Activated T-cell treated with anti-CD3 and anti-CD28 coated beads for 48 hours (primary cell): ENCODE data around the gene CYP3A5.
"Not testable (repeated sequence)": the region's sequence is repeated elsewhere in the genome, so short reads cannot be mapped to it uniquely, and the experiment has no call there.

Source experiments
- DNase-seq: peaks from one replicate; pipeline ENCODE4 v3.0.0-alpha.2; 2020; ENCODE audit warnings: low read depth

CYP3A5 gene

GRCh38 chr7:99679400-99680191, at the start of gene CYP3A5:
Gene CYP3A5, minus strand, starts transcription at chr7:99679996. Its CDS starts 100 bp downstream, at chr7:99679896.
- DNase-seq, result no peak

- DNase-seq, result no peak
These were observed 48.8 kb upstream of the CYP3A5 start for GRCh38 chr7:99728615-99729014.

DNA sequence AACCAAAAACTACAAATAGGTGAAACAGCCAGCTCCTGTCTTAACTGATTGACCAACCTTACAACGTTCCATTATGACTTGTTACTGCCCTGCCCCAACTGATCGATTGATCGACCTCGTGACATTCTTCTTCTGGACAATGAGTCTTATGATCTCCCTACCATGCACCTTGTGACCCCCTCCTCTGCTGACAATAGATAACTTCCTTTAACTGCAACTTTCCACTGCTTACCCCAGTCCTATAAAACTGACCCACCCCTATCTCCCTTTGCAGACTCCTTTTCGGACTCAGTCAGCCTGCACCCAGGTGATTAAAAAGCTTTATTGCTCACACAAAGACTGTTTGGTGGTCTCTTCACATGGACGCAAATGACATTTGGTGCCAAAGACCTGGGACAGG, 43.4 kb upstream of the CYP3A5 start:
- DNase-seq, result not testable (repeated sequence)

DNA sequence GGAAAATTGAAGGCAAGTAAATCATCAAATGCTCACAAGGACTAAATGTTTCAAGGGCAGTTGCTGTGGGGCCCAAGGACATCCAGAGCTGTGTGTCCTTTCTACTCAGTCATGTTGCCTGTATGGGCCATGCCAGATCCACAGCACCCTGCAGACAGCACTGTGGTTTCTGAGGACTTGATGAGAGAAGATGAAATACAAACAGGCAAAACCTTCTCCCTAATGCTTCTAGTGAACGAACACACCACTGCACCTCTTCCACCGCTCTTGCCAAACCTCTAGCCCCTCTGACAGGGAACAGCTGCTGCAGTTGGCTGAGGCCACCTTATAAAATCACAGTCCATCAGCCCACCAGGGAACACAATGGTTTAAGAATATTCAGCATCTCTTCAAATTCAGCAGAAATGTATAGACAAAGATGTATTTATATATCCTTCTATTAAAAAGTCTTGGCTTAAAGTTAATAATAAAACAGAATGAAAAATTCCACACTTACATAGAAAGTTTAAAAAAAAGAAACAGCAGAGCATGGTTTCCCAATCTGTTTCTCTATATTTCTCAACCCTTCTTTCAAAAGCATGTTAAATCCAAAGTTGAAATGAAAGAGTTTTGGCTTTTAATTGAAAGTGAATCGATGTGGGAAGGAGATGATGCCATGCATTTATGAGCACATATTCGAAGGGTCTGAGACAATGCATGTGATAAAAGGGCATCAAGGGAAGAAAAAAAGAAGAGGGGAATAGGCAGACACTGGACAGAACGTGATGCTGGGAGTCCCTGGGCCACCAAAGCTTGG, 41.2 kb upstream of the CYP3A5 start:
- no peak for DNase-seq

DNA sequence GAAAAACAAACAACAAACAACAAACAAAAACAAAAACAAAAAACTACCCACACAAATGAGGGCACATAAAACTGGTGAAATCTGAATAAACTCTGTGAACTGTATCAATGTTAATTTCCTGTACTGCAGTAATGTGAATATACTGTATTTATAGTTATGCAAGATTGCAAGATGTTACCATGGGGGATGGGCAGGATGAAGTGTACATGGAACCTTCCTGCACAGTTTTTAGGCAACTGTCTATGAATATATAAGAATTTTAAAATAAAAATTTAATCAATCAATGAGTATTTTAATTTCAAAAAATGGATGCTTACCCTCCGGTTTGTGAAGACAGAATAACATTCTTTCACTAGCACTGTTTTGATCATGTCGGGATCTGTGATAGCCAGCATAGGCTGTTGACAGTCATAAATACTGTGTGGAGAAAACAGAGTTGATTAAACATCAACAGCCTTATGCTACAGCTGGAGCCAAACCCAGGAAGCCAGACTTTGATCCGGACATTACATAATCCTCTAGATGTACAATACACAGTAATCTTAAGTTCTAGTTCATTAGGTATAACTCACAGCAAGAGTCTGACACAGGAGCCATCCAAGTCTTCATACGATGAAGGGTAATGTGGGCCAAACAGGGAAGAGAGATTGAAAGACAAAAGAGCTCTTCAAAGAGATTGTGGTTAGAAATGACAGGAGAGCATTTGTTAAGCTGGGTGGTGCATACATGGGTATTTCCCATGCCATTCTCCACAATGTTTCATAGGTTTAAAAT, 40.4 kb upstream of the CYP3A5 start:
- DNase-seq, result no peak

DNA sequence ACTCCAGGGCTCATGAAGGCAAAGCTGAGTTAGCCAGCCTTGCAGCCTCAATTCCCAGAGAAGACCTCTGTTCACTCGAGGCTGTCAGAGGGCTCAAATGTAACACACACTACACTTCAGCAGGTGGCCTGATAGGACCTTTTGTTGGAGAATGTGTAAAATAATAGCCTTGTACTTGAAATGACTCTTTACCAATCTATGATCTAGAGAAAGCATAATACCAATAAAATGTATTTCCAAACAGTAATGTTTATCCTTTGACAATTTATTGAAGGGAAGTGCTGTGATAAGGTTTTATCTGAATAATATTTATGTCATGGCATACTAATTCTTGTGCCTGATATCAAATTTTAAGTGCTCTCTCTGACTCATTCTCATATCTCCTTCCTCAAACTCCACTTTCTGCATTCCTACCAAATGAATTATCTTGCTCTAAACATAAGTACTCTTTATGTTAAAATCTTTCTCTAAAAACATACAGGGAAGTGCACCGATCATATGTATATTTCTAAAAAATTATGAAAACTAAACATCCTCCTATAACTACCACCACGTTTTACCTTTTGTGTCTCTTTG, 34.3 kb upstream of the CYP3A5 start:
- no peak for DNase-seq

- no peak for DNase-seq
These were observed 30.2 kb upstream of the CYP3A5 start for GRCh38 chr7:99709838-99710578.

DNA sequence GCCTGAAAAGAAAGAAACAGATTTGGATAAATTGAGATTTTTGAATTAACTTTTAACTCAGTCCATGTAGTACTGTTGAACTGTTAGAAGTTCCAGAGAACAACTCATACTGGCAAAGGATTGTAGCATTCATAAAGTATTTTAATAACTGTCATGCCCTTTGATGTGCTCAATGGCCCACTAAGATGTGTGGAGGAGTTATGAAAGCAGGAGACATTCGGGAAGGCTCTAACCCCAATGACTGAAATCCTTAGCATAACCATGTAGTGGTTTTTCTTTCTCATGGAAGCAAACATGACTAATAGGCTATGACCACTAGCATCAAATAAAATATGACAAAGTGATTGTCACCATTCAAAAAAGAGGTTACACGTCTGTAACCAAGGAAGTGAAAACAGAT, 29.5 kb upstream of the CYP3A5 start:
- DNase-seq, result no peak

DNA sequence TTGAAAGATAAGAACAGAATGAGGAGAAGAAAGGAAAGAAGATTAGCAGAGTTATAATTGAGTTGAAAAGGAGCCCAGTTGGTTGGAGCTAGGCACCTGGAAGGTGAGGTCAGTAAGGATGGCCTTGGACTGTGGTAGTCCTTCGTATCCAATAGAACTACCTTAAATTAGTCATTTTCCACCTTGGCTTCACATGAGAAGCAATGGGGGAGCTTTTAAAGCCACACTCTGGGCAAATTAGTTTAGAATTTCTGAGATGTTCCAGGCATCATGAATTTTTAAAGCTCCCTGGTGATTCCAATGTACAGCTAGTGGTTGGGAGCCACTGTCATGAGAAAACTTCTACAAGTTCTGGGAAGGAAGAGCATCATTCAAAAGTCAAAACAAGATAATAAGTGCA, 27.3 kb upstream of the CYP3A5 start:
- no peak for DNase-seq

DNA sequence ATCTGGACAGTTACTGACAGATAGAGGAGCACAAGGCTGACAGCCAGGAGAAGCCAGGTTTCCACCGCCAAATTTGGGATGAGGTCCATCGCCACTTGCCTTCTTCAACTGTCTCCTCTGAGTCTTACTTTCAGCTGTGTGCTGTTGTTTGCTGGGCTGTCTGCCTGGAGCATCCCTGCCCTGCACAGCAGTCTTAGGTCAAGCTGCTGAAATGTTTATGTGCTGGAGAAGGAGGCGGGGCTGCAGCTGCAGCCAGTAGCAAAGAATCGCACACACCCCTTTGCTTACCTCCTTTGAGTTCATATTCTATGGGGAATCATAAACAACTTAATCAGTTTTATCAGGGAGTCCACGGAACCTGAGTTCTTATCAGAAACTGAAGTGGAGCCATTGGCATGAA, 20.1 kb upstream of the CYP3A5 start:
- DNase-seq, result no peak

GRCh38 chr7:99698867-99699730, 19.3 kb upstream of the CYP3A5 start:
- not testable (repeated sequence) for DNase-seq

- DNase-seq, result no peak
These were observed 15.1 kb upstream of the CYP3A5 start for GRCh38 chr7:99694912-99695304.

GRCh38 chr7:99694201-99694911, 14.6 kb upstream of the CYP3A5 start:
- no peak for DNase-seq

DNA sequence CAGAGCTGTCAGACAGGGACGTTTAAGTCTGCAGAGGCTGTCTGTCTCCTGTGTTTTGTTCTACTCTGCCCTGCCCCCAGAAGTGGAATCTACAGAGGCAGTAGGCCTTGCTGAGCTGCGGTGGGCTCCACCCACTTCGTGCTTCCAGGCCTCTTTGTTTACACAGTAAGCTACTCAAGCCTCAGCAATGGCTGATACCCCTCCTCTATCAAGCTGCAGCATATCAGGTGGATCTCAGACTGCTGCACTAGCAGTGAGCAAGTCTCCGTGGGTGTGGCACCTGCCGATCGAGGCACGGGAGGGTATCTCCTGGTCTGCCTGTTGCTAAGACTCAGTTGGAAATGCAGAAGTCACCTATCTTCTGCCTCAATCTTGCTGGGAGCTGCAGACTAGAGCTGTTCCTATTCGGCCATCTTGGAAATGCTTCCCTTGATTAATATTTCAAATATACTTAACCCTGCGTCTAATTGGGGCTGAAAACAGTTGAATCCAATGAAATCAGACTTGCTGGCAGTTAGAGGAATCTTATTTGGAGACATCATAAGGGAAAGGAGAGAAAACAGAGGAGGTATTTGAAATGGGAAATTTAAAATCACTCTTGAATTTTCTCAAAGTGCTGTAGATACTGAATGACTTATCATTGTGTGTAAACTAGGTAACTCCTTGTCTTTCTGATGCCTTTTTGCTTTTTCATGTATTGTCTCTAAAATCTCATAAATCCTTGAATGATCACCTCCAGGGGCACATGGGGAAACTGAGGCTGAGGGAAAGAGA, 13.8 kb upstream of the CYP3A5 start:
- no peak for DNase-seq

DNA sequence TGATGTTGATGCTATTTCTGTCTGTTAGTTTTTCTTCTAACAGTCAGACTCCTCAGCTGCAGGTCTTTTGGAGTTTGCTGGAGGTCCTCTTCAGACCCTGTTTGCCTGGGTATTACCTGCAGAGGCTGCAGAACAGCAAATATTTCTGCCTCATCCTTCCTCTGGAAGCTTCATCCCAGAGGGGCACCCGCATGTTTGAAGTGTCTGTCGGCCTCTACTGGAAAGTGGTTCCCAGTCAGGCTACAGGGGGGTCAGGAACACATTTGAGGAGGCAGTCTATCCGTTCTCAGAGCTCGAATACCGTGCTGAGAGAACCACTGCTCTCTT, 13.3 kb upstream of the CYP3A5 start:
- DNase-seq, result no peak

DNA sequence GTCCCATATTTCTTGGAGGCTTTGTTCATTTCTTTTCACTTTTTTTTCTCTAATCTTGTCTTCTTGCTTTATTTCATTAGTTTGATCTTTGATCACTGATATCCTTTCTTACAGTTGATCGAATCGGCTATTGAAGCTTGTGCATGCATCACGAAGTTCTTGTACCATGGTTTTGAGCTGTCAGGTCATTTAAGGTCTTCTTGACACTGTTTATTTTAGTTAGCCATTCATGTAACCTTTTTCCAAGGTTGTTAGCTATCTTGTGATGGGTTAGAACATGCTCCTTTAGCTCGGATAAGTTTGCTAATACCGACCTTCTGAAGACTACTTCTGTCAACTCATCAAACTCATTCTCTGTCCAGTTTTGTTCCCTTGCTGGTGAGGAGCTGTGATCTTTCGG, 12.8 kb upstream of the CYP3A5 start:
- not testable (repeated sequence) for DNase-seq

DNA sequence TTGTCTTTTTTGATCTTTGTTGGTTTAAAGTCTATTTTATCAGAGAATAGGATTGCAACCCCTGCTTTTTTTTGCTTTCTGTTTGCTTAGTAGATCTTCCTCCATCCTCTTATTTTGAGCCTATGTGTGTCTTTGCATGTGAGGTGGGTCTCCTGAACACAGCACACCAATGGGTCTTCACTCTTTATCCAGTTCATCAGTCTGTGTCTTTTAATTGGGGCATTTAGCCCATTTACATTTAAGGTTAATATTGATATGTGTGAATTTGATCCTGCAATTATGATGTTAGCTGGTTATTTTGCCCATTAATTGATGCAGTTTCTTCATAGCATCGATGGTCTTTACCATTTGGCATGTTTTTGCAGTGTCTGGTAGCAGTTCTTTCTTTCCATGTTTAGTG, 11.9 kb upstream of the CYP3A5 start:
- not testable (repeated sequence) for DNase-seq

DNA sequence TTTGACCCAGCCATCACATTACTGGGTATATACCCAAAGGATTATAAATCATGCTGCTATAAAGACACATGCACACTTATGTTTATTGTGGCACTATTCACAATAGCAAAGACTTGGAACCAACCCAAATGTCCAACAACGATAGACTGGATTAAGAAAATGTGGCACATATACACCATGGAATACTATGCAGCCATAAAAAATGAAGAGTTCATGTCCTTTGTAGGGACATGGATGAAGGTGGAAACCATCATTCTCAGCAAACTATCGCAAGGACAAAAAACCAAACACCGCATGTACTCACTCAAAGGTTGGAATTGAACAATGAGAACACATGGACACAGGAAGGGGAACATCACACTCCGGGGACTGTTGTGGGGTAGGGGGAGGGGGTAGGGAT, 11.1 kb upstream of the CYP3A5 start:
- not testable (repeated sequence) for DNase-seq
